Measurements from ENCODE around the gene TMEM144. TPM values are rescaled to one million over a fixed set of nuclear protein-coding genes. Genes with fewer than 3 reads are reported as not detected.

The TMEM144 gene
- total and polyA plus RNA-seq, 8 donors, result 4.6 to 16.8 (median 6.4) TPM

DNA sequence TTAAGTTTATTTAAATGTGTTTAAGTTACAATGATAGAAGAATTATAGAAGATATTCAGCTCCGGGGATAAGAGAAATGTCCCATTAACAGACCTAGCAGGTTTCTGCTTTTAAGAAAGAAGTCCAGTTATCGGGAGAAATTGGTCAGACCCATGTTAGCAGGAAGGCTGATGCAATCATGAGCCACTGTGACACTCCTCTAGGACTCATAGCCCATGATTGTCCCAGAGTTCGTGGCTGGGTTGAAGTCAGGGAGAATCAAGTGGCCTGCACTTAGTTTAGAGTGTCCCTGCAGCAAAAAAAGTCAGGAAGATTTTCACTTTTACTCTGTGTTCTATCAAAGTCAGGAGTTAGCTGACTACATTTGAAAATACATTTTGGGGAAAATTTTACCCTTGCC lies 72.0 kb downstream of the TMEM144 start:
- TF ChIP-seq, protein P1, sequence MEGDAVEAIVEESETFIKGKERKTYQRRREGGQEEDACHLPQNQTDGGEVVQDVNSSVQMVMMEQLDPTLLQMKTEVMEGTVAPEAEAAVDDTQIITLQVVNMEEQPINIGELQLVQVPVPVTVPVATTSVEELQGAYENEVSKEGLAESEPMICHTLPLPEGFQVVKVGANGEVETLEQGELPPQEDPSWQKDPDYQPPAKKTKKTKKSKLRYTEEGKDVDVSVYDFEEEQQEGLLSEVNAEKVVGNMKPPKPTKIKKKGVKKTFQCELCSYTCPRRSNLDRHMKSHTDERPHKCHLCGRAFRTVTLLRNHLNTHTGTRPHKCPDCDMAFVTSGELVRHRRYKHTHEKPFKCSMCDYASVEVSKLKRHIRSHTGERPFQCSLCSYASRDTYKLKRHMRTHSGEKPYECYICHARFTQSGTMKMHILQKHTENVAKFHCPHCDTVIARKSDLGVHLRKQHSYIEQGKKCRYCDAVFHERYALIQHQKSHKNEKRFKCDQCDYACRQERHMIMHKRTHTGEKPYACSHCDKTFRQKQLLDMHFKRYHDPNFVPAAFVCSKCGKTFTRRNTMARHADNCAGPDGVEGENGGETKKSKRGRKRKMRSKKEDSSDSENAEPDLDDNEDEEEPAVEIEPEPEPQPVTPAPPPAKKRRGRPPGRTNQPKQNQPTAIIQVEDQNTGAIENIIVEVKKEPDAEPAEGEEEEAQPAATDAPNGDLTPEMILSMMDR (IDR thresholded peaks at IDR 0.05), result no peak
- no peaks in the 10 kb centered on the region for H3K9me3 ChIP-seq
- intact Hi-C loops (cut with DNase I), result no loop called here
- ATAC-seq (no peak), DNase-seq (no peak)
- H3K4me1 ChIP-seq, result no peaks in the 10 kb centered on the region
- H3K27me3 ChIP-seq, result no peaks in the 10 kb centered on the region
- no peaks in the 10 kb centered on the region for H3K36me3 ChIP-seq
- no peak overlapping the region for H3K27ac ChIP-seq
- no peak overlapping the region for H3K4me3 ChIP-seq

DNA sequence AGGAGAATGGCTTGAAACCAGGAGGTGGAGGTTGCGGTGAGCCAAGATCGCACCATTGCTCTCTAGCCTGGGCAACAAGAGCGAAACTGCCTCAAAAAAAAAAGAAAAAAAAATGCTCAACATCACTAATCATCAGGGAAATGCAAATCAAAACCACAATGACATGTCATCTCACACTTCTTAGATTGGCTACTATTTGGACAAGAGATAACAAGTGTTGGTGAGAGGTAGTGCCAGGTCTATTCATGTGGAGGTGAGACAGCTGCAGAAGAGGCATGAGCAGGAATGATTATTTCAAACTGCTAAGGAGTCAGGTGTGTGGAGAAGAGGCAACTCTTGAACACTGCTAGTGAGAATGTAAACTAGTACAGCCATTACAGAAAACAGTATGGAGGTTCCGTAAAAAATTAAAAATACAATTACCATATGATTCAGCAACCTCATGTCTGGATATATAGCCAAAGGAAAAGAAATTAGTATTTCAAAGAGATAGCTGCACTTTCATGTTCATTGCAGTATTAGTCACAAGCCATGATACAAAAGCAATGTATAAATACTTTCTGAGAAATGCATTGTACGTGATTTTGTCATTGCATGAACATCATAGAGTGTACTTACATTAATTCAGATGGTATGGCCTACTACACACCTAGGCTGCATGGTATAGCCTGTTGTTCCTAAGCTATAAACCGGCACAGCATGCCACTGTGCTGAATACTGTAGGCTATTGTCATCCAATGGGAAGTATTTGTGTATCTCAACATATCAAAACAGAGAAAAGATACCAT lies 75.3 kb downstream of the TMEM144 start:
- Histone ChIP-seq H3K9me3 (no peaks in the 10 kb centered on the region), H3K27me3 (no peaks in the 10 kb centered on the region), H3K36me3 (no peaks in the 10 kb centered on the region), H3K4me1 (no peaks in the 10 kb centered on the region), H3K4me3 (no peak overlapping the region), H3K27ac (no peak overlapping the region)
- intact Hi-C loops (cut with DNase I), result no loop called here
- TF ChIP-seq, protein P1 (IDR thresholded peaks at IDR 0.05), result no peak
- ATAC-seq (no peak), DNase-seq (no peak)

DNA sequence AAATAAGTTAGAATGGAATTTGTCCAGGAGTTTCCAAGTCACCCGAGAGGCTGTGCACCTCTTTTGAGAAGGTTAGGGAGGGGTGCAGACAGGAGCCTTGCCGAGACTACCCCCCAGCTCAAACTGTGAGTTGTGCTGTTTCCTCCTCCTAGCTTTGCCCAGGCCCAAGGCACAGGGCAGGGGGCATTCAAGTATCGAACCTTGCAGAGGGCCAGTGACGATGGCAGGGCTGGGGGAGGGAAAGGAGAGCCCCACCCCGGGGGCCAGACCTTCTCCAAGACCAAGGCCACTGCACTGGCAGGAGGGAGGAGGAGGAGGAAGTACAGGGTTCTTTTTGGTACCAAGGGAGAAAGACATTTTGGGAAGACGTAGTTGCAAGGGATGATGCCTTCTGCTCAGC lies 80.6 kb downstream of the TMEM144 start:
- DNase-seq, result no peak
- no peaks in the 10 kb centered on the region for H3K27me3 ChIP-seq
- H3K9me3 ChIP-seq, result peaks cover 0 to 9% of the 10 kb centered on the region in 2 donors
- H3K4me3 ChIP-seq, result no peak overlapping the region
- TF ChIP-seq, protein P1 (IDR thresholded peaks at IDR 0.05), result no peak
- intact Hi-C loops (cut with DNase I), result no loop called here
- H3K27ac ChIP-seq, result no peak overlapping the region
- H3K36me3 ChIP-seq, result no peaks in the 10 kb centered on the region
- no peaks in the 10 kb centered on the region for H3K4me1 ChIP-seq
- no peak for ATAC-seq

DNA sequence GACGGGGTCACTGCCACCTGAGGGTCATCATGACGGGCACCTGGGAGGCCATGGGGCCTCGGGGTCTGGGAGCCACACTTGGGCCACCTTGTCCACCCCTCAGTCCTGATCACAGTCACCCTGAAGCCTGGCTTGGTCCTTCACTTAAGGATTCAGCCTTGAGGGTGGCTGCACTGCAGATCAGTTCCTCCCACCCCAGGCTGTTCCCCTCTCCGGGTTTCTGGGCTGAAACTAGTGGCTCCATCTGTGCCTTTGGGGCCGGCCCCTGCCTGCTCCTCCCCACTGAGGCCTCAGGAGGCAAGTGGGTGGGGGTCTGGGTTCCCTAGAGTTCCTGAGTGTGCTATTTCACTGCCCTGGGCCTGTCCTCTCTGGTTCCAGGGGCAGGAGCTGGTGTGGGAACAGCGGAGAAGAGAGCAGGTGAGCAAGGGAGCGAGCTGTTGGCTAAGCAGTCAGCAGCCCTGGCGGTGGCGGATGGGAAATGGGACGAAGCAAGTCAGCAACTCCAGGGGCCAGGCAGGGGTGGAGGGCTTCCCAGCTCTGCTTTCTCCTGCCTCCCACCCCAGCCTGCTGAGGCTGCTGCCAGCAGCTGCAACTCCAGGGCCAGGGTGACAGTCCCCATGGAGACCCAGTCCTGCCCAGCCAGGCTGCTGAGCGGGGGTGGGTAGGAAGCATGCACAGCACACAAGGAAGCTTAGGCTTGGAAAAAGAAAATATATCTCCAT lies 81.2 kb downstream of the TMEM144 start:
- no peaks in the 10 kb centered on the region for H3K36me3 ChIP-seq
- TF ChIP-seq, protein P1 (IDR thresholded peaks at IDR 0.05), result no peak
- DNase-seq (no peak), ATAC-seq (no peak)
- H3K27ac ChIP-seq, result no peak overlapping the region
- peaks cover 0 to 9% of the 10 kb centered on the region in 2 donors for H3K9me3 ChIP-seq
- intact Hi-C loops (cut with DNase I), result no loop called here
- no peaks in the 10 kb centered on the region for H3K4me1 ChIP-seq
- no peak overlapping the region for H3K4me3 ChIP-seq
- no peaks in the 10 kb centered on the region for H3K27me3 ChIP-seq

DNA sequence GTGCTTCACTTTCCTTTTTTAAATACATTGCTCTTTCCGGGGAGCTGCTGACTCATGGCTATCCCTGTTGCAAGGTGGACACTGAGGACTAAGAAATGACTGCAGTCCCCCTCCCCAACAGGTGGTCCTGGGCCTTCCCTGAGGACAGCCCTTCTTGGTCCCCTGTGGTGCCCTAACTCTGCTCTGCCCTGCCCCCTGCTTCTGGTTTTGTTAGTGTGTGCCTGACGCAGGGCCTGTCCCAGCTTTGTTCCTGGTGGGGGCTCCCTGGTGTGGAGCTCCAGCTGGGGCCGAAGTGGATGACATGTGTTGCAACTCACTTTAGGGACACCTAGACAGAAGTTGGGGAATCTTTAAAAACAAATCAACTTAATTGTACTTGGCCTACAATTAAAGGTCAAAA lies 81.9 kb downstream of the TMEM144 start:
- no peak for DNase-seq
- TF ChIP-seq, protein P1 (IDR thresholded peaks at IDR 0.05), result no peak

More for the DNA sequence above, 81.9 kb downstream of the TMEM144 start:
- no peak overlapping the region for H3K4me3 ChIP-seq
- H3K27me3 ChIP-seq, result no peaks in the 10 kb centered on the region
- ATAC-seq, result no peak
- no peaks in the 10 kb centered on the region for H3K4me1 ChIP-seq
- H3K9me3 ChIP-seq, result peaks cover 0 to 9% of the 10 kb centered on the region in 2 donors
- H3K36me3 ChIP-seq, result no peaks in the 10 kb centered on the region
- intact Hi-C loops (cut with DNase I), result no loop called here
- H3K27ac ChIP-seq, result no peak overlapping the region
